Upper lobe of left lung (tissue), 6 donors: Measurements from ENCODE around the gene TCEANC. TPM values are rescaled to one million over a fixed set of nuclear protein-coding genes. Genes with fewer than 3 reads are reported as not detected.

Source experiments
- ATAC-seq, 2 donors: fragments of 200-7000 bp; cut with Tn5 transposase; one replicate each; pipeline ENCODE4 v1.9.1; 2022; ENCODE audit warnings: mild to moderate bottlenecking in 2 of 2, moderate library complexity in 2 of 2; ENCODE audit not compliant: low FRiP score in 2 of 2
- DNase-seq, 2 donors: peaks; one replicate each; pipeline ENCODE4 v3.0.0-alpha.2; 2019 to 2020
- H3K27ac ChIP-seq, 4 donors: fragments of 200-600 bp; sonication (generic); one replicate each; pipeline ENCODE4 v1.5.1; 2016 to 2019
- H3K27me3 ChIP-seq, 4 donors: fragments of 200-600 bp; sonication (generic); one replicate each; pipeline ENCODE4 v1.5.1; 2017 to 2019
- H3K36me3 ChIP-seq, 4 donors: fragments of 200-600 bp; sonication (generic); one replicate each; pipeline ENCODE4 v1.5.1; 2016 to 2019
- H3K4me1 ChIP-seq, 4 donors: fragments of 200-600 bp; sonication (generic); one replicate each; pipeline ENCODE4 v1.5.1; 2018 to 2019
- H3K4me3 ChIP-seq, 4 donors: fragments of 200-600 bp; sonication (generic); one replicate each; pipeline ENCODE4 v1.5.1; 2017 to 2019; ENCODE audit warnings: mild to moderate bottlenecking in 2 of 4, moderate library complexity in 1 of 4
- H3K9me3 ChIP-seq, 4 donors: fragments of 200-600 bp; sonication (generic); one replicate each; pipeline ENCODE4 v1.5.1; 2018 to 2019
- EP300 ChIP-seq, 4 donors: sonication (generic); formaldehyde crosslinking; IDR thresholded peaks; one replicate each; pipeline ENCODE4 v1.5.1; 2017; ENCODE audit warnings: antibody characterized with exemption in 4 of 4, control low read depth in 2 of 4
- POLR2A ChIP-seq, 4 donors: fragments of 450-650 bp; IDR thresholded peaks; one replicate each; pipeline ENCODE4 v1.5.1; 2016 to 2017; ENCODE audit warnings: antibody characterized with exemption in 4 of 4, mild to moderate bottlenecking in 2 of 4
- POLR2AphosphoS5 ChIP-seq, 2 donors: sonication (generic); formaldehyde crosslinking; IDR thresholded peaks; one replicate each; pipeline ENCODE4 v1.5.1; 2017; ENCODE audit warnings: antibody characterized with exemption in 2 of 2
- WGBS, 2 donors: methylation state at CpG; one replicate each; pipeline ENCODE4 v1.1.5; 2017 to 2018; 5-methylcytosine and 5-hydroxymethylcytosine counted together
- total RNA-seq, 6 donors: library from RNA; depleted of rRNA in 4 of 6; stranded (reverse); fragments of >200 nt in 4 of 6; gene quantifications; one replicate each; pipeline versions ENCODE4 v1.1.0 to v1.2.1, GENCODE V29; 2016 to 2021
- TF ChIP-seq, protein P1 (sequence below), 6 experiments: fragments of 450-650 bp in 4 of 6; fragments of 200-600 bp in 2 of 6; sonication (generic) in 2 of 6; IDR thresholded peaks; one replicate each; pipeline ENCODE4 v1.5.1; 2016 to 2019; ENCODE audit warnings: antibody characterized with exemption in 6 of 6
- donor health status: DM: no; HTN: no; CAD: no; lungs with moderate emphysema.
- donor health status: DM: no; HTN: yes; CAD: no; lungs with severe emphysema.

Gene TCEANC
- total RNA-seq, 6 donors from 2014 or later: 2.4 to 8.9 (median 4.1) TPM

DNA sequence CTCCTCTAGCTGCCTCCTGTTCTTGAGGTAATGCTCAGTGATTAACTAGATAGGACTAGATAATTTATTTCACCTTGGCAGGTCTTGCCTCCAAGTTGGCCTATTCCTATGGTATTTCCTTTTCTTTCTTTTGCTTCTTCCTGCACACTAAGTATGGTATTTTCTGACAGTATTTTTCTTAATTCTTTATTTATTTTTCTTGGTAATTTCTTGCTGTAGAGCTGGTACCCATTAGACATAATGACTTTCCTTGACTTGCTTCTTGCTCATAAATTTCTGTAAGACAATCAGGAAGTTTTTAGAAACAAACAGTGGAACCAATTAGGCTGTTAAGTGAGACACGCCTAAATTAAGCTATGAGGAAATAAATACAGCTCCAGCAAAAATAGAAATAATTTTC lies 45.5 kb downstream of the TCEANC start:
- no peak for TF ChIP-seq POLR2AphosphoS5 (IDR thresholded peaks at IDR 0.05)
- TF ChIP-seq, protein P1, sequence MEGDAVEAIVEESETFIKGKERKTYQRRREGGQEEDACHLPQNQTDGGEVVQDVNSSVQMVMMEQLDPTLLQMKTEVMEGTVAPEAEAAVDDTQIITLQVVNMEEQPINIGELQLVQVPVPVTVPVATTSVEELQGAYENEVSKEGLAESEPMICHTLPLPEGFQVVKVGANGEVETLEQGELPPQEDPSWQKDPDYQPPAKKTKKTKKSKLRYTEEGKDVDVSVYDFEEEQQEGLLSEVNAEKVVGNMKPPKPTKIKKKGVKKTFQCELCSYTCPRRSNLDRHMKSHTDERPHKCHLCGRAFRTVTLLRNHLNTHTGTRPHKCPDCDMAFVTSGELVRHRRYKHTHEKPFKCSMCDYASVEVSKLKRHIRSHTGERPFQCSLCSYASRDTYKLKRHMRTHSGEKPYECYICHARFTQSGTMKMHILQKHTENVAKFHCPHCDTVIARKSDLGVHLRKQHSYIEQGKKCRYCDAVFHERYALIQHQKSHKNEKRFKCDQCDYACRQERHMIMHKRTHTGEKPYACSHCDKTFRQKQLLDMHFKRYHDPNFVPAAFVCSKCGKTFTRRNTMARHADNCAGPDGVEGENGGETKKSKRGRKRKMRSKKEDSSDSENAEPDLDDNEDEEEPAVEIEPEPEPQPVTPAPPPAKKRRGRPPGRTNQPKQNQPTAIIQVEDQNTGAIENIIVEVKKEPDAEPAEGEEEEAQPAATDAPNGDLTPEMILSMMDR (IDR thresholded peaks at IDR 0.05): no peak
- no peak for TF ChIP-seq EP300 (IDR thresholded peaks at IDR 0.05)
- no peak for TF ChIP-seq POLR2A (IDR thresholded peaks at IDR 0.05)
- WGBS, 2 donors: 33 to 59% methylated on average over 1 of the region's 1 CpG
- no peak for DNase-seq
- Histone ChIP-seq H3K4me1 (peaks cover 12 to 28% (median 22%) of the 10 kb centered on the region in 4 donors), H3K27me3 (no peaks in the 10 kb centered on the region), H3K9me3 (no peaks in the 10 kb centered on the region), H3K36me3 (no peaks in the 10 kb centered on the region), H3K4me3 (no peak overlapping the region), H3K27ac (peak overlapping the region in 1 of 4 donors; percentile 14)
- ATAC-seq: no peak

DNA sequence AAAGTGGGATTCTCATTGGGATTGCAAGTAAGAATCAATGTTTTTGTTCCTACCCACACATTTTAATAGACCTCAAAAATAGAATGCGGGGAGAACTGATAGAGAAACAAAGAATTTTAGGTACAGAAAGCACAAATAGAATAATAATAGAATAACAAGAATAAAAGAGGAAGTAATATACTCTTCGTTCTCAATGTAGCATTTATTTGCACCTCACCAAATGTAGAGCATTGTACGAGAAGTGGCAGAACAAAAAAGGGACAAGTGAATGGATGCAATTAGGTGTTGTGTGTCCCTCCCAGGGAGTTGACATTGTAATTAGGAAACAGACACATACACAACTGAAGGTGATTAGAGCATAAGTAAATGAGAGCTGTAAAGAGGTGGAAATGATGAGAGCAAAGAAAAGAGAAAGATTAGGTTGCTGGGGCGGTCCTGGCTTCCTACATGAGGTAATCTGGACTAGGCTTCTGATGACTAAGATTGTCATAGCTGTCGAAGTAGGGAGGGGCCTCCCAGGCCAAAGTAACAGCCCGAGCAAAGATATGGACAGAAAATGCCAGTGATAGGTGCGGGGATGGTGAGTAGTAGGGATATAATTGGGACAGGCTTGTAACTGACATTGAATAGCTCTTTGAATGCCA lies 46.4 kb downstream of the TCEANC start:
- no peaks in the 10 kb centered on the region for H3K27me3 ChIP-seq
- 63% methylated on average over 7 of the region's 7 CpGs for WGBS, 2 donors
- no peak overlapping the region for H3K4me3 ChIP-seq
- DNase-seq: no peak
- no peaks in the 10 kb centered on the region for H3K9me3 ChIP-seq
- no peaks in the 10 kb centered on the region for H3K36me3 ChIP-seq
- TF ChIP-seq EP300 (IDR thresholded peaks at IDR 0.05): no peak
- no peak for TF ChIP-seq POLR2A (IDR thresholded peaks at IDR 0.05)
- TF ChIP-seq POLR2AphosphoS5 (IDR thresholded peaks at IDR 0.05): no peak
- TF ChIP-seq, protein P1 (IDR thresholded peaks at IDR 0.05): no peak
- H3K4me1 ChIP-seq: peaks cover 12 to 19% (median 15%) of the 10 kb centered on the region in 4 donors
- no peak overlapping the region for H3K27ac ChIP-seq
- peak in 1 of 2 donors; percentile 65 for ATAC-seq

GRCh38 chrX:13700380-13700779 lies 47.4 kb downstream of the TCEANC start:
- TF ChIP-seq POLR2AphosphoS5 (IDR thresholded peaks at IDR 0.05) (no peak), POLR2A (IDR thresholded peaks at IDR 0.05) (no peak), EP300 (IDR thresholded peaks at IDR 0.05) (no peak)
- TF ChIP-seq, protein P1 (IDR thresholded peaks at IDR 0.05): no peak
- no peak for DNase-seq
- Histone ChIP-seq H3K27ac (no peak overlapping the region), H3K27me3 (no peaks in the 10 kb centered on the region), H3K4me3 (no peak overlapping the region), H3K9me3 (no peaks in the 10 kb centered on the region), H3K4me1 (peaks cover 10 to 17% (median 12%) of the 10 kb centered on the region in 4 donors), H3K36me3 (no peaks in the 10 kb centered on the region)
- ATAC-seq: no peak
- 67 to 72% methylated on average over 4 of the region's 4 CpGs for WGBS, 2 donors

- Histone ChIP-seq H3K27me3 (no peaks in the 10 kb centered on the region), H3K4me1 (peaks cover 8 to 13% (median 12%) of the 10 kb centered on the region in 4 donors), H3K36me3 (no peaks in the 10 kb centered on the region), H3K27ac (no peak overlapping the region), H3K4me3 (no peak overlapping the region), H3K9me3 (no peaks in the 10 kb centered on the region)
- WGBS, 2 donors: 80 to 88% methylated on average over 3 to 5 of the region's 5 CpGs
- TF ChIP-seq POLR2A (IDR thresholded peaks at IDR 0.05) (no peak), POLR2AphosphoS5 (IDR thresholded peaks at IDR 0.05) (no peak), EP300 (IDR thresholded peaks at IDR 0.05) (no peak)
- TF ChIP-seq, protein P1 (IDR thresholded peaks at IDR 0.05): no peak
- DNase-seq (no peak), ATAC-seq (no peak)
Measured at GRCh38 chrX:13702111-13702789, 49.3 kb downstream of the TCEANC start.
